GM12874 (cell line): Measurements from ENCODE around the gene TTLL1.

Experiments
- TF ChIP-seq, protein P1 (sequence below): IDR thresholded peaks from 2 replicates; pipeline ENCODE4 v1.5.1; 2011; ENCODE audit warnings: low read depth, mild to moderate bottlenecking, control low read depth, low read length, moderate library complexity; ENCODE audit not compliant: insufficient read depth

The TTLL1 gene

DNA sequence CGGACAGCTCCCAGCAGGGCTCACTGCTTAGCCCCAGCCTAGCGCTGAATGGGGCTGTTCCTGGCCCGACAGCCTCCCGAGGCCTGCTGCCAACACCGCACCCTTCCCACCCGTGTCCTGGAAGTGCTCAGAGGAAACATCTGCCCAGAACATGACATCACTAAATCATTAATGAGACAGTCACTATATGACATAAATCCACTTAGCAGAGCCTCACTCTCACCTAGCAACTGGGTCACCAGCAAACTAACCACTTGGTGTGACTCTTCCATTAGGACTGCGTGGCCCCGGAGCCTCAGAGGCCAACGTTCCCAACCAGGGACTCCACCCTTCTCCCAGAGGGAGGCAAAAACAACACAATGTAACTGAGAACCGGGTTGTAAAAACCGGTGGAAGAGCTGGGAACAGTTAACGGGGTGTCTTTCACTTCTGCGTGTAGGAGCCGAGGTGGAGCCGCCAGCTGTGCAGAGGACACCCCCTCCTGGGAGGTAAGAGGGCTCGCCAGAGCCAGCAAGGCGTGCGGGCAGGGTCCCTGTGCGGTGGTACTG is 52.8 kb downstream of the TTLL1 start:
- TF ChIP-seq, protein P1, sequence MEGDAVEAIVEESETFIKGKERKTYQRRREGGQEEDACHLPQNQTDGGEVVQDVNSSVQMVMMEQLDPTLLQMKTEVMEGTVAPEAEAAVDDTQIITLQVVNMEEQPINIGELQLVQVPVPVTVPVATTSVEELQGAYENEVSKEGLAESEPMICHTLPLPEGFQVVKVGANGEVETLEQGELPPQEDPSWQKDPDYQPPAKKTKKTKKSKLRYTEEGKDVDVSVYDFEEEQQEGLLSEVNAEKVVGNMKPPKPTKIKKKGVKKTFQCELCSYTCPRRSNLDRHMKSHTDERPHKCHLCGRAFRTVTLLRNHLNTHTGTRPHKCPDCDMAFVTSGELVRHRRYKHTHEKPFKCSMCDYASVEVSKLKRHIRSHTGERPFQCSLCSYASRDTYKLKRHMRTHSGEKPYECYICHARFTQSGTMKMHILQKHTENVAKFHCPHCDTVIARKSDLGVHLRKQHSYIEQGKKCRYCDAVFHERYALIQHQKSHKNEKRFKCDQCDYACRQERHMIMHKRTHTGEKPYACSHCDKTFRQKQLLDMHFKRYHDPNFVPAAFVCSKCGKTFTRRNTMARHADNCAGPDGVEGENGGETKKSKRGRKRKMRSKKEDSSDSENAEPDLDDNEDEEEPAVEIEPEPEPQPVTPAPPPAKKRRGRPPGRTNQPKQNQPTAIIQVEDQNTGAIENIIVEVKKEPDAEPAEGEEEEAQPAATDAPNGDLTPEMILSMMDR, result no peak

DNA sequence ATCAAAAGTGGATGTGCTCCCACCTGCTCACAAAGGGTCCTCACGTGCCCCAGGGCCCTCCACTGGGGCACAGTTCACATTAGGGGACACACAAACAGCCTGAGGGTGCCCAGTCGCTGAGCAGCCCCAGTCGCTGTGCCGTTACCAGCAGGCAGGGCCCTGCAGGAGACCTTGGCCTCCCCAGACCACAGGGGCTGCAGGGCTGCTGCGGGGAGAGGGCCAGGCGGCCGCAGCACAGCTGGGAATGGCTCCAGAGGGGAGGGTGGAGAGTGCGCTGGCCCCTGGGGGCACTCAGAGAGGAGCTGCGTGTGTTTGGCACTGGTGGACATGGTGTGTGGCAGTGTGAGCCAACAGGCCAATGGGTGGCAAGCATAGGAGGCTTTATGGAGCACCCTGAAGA is 53.9 kb downstream of the TTLL1 start:
- TF ChIP-seq, protein P1, result no peak

DNA sequence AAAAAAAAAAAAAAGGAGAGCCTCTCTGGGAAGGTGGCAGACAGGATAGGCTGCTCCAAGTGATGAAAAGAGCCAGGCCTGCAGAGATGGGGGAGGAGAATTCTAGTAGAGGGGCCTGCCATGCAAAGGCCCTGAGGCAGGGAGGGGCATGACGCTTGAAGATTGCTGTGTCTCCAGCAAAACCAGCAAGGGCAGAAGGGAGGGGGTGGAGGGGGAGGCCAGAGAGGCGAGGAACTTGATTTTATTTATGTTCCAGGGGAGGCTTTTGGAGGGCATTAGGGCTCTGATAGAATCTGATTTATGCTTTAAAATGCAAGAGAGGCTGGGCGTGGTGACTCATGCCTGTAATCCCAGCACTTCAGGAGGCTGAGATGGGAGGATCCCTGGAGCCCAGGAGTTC is 57.6 kb downstream of the TTLL1 start:
- TF ChIP-seq, protein P1, result no peak

DNA sequence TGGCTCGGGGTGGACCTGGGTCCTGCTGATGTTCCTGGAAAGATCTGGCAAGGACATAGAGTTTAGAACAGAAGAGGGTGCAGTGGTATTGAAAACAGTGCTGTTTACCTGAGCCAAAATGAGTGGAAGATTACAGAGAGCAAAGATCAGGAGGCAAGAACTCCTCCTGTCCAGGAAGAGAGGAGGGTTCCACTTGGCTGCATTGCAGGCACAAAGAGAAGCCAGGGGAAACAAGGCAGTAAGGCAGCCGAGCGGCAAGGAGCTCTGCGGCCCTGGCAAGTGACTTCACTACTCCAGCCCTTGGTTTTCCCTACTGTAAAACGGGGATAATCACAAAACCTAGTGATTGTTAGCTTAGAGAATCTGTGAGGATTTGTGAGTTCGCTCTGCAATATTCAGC is 70.6 kb downstream of the TTLL1 start:
- TF ChIP-seq, protein P1, result no peak

DNA sequence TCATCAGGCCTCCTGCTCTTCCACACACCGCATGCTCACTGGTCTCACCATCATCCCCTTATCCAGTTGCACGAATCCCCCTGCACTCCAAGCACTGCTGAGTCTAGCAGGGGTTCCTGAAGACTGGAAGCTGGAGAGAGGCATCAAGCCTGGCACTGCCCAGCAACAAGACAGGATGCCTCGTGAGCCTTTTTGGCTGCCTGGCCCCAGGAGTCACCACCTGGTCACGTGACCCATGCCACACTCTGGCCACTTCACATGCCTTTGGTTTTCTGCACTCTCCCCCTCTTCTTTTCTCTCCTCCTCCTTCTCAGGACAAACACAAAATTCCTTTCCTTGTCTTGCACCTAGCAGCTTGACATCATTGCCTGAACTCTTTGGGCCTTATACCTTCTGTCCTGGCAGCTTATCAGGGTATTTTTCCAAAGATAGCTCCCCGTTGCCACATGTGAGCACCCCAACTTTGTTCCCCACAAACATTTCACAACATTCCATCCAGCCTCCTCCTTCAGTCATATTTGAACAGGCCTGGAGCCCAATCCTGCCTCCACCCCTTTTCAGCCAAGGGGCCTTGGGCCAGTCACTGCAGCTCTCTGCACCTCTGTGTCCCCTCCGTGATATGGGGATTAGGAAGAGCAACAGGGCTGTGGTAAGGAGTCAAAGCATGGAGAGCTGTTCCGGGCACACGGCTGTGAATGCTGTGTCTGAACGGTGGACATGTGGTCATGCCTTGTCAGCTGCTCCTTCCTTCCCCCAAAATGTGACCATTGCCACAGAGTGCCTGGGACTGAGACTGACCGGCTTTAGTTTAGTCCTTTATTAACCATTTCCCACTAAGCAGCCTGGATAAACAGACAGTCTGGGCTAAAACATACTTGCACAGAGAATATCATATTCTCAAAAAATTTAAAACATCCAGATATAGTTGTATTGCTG is 71.4 kb downstream of the TTLL1 start:
- TF ChIP-seq, protein P1, result no peak

DNA sequence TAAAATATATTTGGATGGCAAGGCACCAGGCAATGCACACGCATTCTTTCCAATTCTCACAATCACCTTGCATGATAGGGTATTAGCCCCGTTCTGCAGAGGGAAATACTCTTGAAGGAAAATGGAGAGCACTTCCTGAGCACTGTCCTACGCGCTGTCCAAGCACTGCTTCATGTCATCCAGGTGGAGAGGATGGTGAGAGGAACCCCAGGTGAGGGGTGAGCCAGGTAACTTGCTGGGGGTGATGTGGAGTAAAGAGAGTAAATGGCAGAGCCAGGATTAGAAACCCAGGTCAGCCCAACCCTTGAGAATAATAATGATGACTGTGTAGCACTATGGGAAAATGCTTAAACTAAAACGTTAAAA is 73.5 kb downstream of the TTLL1 start:
- TF ChIP-seq, protein P1, result no peak

DNA sequence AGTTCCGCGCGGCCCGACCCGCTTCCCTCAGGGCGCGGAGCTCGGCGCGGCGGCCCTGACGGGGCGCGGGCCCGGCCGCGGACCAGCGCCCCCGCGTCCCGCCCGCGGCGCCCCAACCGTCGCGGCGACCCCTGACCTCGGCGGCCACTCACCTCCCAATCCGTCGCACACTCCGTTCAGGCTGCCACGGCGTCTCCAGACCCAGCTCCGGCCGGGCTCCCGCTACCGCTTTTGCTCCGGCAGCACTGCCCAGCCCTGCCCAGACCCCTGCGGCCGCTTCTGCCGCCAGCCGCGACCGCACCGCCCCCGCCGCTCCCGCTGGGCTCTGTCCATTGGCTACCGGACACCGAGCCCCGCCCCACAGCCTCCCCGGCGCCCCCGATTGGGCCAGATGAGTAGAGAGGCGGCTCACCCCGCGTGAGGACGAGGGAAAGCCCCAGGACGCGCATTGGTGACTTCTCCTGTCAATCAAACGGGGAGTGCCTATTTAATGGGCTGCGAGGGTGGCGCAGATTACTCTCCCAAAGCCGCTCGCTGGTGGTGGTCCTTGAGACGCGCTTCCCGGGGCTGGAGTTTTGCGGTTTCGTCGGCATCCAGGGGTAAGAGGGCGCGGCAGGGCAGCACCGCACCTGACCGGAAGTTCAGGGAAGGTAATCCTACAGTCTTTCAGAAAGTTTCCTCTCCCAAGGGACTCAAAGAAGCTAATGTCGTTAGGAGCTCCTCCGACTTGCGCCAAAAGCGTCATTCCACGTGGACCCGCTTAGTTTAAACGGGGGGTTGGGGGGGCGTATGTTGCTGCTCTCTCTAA is 74.1 kb downstream of the TTLL1 start, which contains the start of gene PACSIN2:
Gene PACSIN2, minus strand, starts transcription at position 281 of the 808 bp plus-strand sequence. CDS start 103,069 bp downstream, outside the sequence.
- TF ChIP-seq, protein P1, result no peak
